Muscle of arm (tissue), 14 donors: ENCODE measurements around the gene TBC1D3K. TPM values are rescaled to one million over a fixed set of nuclear protein-coding genes. Genes with fewer than 3 reads are reported as not detected.
"Not testable (repeated sequence)": the region's sequence is repeated elsewhere in the genome, so short reads cannot be mapped to it uniquely, and the experiment has no call there.

Experiments used
- DNase-seq: peaks from one replicate; pipeline ENCODE4 v3.0.0-alpha.2; 2013
- long read RNA-seq, 11 donors: transcript quantifications; one replicate each; lab custom pipeline, GENCODE V29; 2026
- polyA plus RNA-seq, 12 donors: library from polyadenylated mRNA; unstranded; fragments of 120-200 nt; gene quantifications; one replicate each; pipeline ENCODE4 v1.2.1, GENCODE V29; 2013; ENCODE audit not compliant: insufficient read length in 12 of 12

TBC1D3K gene
- polyA plus RNA-seq: 1 to 10 TPM in 1 of 12 donors, not detected in 11; 1.5 TPM
- long read RNA-seq, donor 1: 0 reads
- long read RNA-seq, donor 2: 0 reads
- long read RNA-seq, donor 3: 0 reads
- long read RNA-seq, donor 4: 0 reads
- long read RNA-seq, donor 5: 0 reads
- long read RNA-seq, donor 6: 0 reads
- long read RNA-seq, donor 7: 0 reads
- long read RNA-seq, donor 8: 0 reads
- long read RNA-seq, donor 9: 0 reads
- long read RNA-seq, donor 10: 0 reads
- long read RNA-seq, donor 11: 0 reads

- DNase-seq: not testable (repeated sequence)
Observed at GRCh38 chr17:37924115-37924514, at the start of gene TBC1D3K. Gene TBC1D3K, plus strand, starts transcription at chr17:37924415. Its CDS starts 1,585 bp downstream, at chr17:37926000.

DNA sequence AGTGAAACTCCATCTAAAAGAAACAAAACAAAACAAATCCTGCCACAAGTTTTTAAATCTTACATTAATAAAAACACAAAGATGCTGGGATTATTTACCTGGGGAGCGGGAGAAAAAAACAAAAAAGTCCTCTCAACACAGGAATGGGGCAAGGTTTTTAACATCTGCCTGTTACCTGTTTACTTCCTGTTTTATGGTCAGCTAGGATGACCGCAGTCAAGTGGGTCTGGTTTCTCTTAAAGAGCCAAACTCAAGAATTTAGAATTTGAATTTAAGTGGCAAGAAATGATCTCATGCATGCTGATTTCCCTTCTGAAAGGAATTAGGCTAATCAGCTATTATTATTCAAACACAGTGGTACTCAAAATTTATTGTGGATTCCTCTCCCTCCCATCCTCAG is 39.7 kb upstream of the TBC1D3K start:
- DNase-seq: no peak

DNA sequence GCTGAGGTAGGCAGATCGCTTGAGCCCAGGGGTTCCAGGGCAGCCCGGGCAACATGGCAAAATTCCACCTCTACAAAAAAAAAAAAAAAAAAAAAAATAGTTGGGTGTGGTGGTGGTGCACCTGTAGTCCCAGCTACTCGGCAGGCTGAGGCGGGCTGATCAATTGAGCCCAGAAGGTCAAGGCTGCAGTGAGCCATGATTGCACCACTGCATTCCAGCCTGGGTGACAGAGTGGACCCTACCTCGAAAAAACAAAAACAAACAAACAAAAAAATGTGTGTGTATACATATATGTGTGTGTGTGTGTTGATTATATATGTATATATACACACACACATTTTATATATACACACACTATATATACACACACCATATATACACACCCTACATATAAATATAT is 39.1 kb upstream of the TBC1D3K start:
- no peak for DNase-seq

DNA sequence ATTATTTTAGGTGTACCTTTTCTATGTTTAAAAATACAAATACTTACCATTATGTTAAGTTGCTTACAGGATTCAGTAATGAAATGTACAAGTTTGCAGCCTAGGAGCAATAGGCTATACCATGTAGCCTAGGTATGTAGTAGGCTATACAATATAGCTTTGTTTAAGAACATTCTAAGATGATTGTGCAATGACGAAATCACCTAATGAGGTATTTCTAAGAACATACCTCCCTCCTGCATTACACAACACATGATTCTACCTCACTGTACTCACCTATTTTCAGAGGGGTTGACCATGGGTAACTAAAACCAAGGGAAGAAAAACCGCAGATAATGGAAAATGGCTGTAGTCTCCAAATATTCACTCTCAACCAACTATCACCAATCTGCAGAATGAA is 35.3 kb upstream of the TBC1D3K start:
- DNase-seq: no peak

GRCh38 chr17:37896961-37897360 is 27.3 kb upstream of the TBC1D3K start:
- DNase-seq: not testable (repeated sequence)

Other genes with a start within 250 kb of the TBC1D3K start
- 1 to 10 TPM in 1 of 12 donors, under 1 TPM in 7, not detected in 4; 0.08 to 7.1 (median 0.16) TPM for gene HNF1B, start 179.4 kb upstream of the TBC1D3K start, polyA plus RNA-seq
- 10 to 100 TPM in 8 of 12 donors, 1 to 10 TPM in 1, not detected in 3; 6.5 to 37.2 (median 18.5) TPM for gene TBC1D3L, start 64.6 kb downstream of the TBC1D3K start, polyA plus RNA-seq
- gene TBC1D3D, start 79.6 kb downstream of the TBC1D3K start, polyA plus RNA-seq: 1 to 10 TPM in 7 of 12 donors, under 1 TPM in 1, not detected in 4; 0.69 to 3.7 (median 1.7) TPM
- 1 to 10 TPM in 2 of 12 donors, not detected in 10; 1.1 to 4.3 TPM for gene TBC1D3C, start 144.2 kb downstream of the TBC1D3K start, polyA plus RNA-seq
- gene TBC1D3E, start 203.5 kb downstream of the TBC1D3K start, polyA plus RNA-seq: 10 to 100 TPM in 1 of 12 donors, 1 to 10 TPM in 1, under 1 TPM in 2, not detected in 8; 0.14 to 13.7 (median 1.9) TPM